Muscle of arm (tissue), 14 donors: ENCODE data around the gene MMP19. TPM values are rescaled to one million over a fixed set of nuclear protein-coding genes. Genes with fewer than 3 reads are reported as not detected.
"Not testable (repeated sequence)": the region's sequence is repeated elsewhere in the genome, so short reads cannot be mapped to it uniquely, and the experiment has no call there.

Source experiments
- DNase-seq: peaks from one replicate; pipeline ENCODE4 v3.0.0-alpha.2; 2013
- long read RNA-seq, 11 donors: transcript quantifications; one replicate each; lab custom pipeline, GENCODE V29; 2026
- polyA plus RNA-seq, 12 donors: library from polyadenylated mRNA; unstranded; fragments of 120-200 nt; gene quantifications; one replicate each; pipeline ENCODE4 v1.2.1, GENCODE V29; 2013; ENCODE audit not compliant: insufficient read length in 12 of 12

The MMP19 gene, protein sequence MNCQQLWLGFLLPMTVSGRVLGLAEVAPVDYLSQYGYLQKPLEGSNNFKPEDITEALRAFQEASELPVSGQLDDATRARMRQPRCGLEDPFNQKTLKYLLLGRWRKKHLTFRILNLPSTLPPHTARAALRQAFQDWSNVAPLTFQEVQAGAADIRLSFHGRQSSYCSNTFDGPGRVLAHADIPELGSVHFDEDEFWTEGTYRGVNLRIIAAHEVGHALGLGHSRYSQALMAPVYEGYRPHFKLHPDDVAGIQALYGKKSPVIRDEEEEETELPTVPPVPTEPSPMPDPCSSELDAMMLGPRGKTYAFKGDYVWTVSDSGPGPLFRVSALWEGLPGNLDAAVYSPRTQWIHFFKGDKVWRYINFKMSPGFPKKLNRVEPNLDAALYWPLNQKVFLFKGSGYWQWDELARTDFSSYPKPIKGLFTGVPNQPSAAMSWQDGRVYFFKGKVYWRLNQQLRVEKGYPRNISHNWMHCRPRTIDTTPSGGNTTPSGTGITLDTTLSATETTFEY
- 10 to 100 TPM in 1 of 12 donors, 1 to 10 TPM in 9, not detected in 2; 1.5 to 11.2 (median 2.3) TPM for polyA plus RNA-seq
- long read RNA-seq, donor 1: 0 reads
- long read RNA-seq, donor 2: 0 reads
- long read RNA-seq, donor 3: 0 reads
- long read RNA-seq, donor 4, partial matches to known transcripts: 8 of 8 reads
- long read RNA-seq, donor 4, other reads (novel, unspliced or antisense): 0 of 8 reads
- long read RNA-seq, donor 5: 0 reads
- long read RNA-seq, donor 6: 0 reads
- long read RNA-seq, donor 7: 0 reads
- long read RNA-seq, donor 8: 0 reads
- long read RNA-seq, donor 9, partial matches to known transcripts: 0 of 2 reads
- long read RNA-seq, donor 9, other reads (novel, unspliced or antisense): 0 of 2 reads
- long read RNA-seq, donor 10: 0 reads
- long read RNA-seq, donor 11: 0 reads

DNA sequence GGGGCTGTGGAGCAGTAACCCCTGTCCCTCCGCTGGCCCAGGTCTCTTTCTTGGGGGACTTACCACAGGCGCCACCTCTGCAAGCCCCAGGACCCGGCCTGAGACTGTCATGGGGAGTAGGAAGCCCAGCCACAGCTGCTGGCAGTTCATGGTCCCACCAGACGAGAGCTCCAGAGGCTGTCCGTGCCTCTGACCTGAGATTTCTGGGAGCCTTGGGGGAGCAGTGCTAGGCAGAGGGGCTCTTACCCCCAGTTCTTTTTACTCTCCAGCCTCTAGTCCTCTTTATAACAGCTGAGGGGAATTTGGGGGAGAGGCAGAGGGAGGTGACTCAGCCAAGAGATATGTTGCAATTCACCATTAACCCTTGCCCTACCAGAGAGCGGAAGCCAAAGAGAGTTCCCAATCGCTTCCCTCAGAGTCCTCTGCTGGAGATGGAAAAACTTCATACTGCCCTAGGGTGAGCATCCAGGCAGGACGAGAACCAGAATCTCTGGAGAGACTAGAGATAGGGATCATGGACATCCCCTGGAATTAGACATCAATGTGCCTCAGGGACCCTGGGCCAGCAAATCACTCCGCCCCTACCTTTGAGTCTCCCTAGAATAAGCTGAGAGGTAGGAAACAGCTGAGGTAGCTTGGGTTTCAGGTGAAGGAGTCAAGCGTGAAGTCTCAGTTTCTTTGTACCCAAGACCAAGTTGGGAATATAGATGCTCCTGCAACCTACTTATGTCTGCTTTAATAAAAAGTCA is at the start of gene MMP19:
Gene MMP19 (minus strand): TSS at position 256 of the 749 bp plus-strand sequence. CDS start 106 bp downstream, at position 150.
- peak; percentile 47 for DNase-seq

DNA sequence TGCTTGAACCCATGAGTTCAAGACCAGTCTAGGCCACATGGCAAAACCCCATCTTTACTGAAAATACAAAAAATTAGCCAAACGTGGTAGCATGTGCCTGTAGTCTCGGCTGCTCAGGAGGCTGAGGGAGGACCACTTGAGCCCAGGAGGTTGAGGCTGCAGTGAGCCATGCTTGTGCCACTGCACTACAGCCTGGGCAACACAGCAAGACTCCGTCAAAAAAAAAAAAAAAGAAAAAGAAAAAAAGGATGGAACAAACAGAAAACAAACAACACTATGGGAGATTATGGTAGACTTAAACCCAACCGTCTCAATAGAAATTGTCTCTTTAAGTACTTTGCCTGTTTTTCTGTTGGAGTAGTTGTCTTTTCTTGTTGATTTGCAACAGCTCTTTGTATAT is 48.6 kb upstream of the MMP19 start:
- no peak for DNase-seq

DNA sequence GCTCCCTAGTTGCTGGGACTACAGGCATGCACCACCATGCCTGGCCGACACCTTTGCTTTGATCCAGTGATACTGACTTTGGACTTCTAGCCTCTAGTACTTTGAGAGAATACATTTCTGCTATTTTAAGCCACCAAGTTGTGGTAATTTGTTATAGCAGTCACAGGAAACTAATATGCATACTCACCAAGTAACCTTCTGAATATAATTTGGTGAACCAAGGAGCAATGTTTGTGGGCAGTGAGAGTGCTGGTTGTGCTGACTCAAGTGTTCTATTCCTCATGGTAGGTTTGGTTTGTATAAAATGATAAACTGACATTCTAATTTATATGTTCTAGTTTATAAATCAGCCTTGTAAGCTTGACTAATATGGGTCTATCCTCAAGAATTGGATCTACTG is 42.4 kb upstream of the MMP19 start:
- DNase-seq: no peak

DNA sequence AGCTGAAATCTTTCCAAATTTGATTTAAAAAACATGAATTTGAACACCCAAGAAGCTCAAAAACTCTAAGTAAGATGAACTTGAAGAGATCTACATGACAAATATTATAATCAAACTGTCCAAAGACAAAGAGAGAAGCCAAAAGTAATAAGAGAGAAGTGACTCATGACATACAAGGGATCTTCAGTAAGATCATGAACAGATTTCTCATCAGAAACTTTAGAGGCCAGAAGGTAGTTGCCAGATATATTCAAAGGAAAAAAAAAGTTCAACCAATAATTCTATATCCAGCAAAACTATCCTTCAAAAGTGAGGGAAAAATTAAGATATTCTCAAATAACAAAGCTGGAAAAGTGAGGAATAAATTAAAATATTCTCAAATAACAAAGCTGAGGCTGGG is 35.1 kb upstream of the MMP19 start:
- no peak for DNase-seq

DNA sequence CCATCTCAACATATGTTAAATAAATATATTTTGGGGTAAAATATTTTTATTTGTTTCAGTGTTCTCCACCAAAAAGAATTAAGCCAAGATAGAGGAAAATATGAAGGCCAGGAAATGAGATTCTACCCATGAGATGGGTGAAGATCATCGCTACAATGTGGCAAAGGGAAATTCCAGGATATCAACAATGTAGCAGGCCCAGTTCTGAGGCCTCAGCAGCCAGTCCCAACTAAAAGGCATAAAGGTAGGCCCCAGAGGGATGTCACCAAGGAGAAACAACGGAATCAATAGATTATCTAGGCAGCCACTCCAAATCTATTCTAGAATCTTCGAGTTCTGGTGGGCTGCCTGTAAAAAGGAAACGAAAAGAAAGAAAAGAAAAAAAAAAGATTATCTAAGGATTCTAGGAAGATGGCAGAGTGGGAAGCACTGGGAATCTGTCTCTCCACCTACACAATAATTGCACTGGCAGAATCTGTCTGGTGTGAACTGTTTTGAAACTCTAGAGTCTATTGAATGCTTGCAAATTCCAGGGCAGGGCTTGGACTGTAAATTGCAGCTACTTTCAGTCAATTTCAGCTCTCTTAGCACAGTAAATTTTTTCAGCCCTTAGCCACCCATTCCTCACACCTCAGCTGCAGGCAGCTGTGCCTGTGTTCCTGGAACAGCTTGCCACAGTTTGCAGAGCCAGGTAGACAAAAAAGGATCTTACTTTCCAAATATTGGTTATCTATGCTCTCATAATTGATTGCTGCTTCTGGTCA is 33.1 kb upstream of the MMP19 start:
- no peak for DNase-seq

DNA sequence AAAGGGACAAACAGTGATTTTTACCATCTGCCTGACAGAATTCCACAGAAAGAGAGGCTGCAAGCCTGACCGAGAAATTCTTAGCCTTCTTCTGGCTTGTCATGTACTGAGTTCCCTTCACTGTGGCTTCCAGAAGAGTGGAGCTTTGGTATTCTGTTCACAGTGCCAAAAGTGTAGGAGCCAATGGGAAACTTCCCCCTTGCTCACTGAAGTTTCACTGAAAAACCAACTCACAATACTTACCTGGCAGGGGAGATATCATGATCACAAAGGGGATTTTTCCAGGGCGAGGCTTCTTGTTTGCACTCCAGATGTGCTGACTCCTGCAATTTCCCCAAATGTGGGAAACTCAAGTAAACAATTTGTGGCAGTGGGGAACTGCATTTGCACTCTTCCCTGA is 31.7 kb upstream of the MMP19 start:
- DNase-seq: peak; percentile 4

DNA sequence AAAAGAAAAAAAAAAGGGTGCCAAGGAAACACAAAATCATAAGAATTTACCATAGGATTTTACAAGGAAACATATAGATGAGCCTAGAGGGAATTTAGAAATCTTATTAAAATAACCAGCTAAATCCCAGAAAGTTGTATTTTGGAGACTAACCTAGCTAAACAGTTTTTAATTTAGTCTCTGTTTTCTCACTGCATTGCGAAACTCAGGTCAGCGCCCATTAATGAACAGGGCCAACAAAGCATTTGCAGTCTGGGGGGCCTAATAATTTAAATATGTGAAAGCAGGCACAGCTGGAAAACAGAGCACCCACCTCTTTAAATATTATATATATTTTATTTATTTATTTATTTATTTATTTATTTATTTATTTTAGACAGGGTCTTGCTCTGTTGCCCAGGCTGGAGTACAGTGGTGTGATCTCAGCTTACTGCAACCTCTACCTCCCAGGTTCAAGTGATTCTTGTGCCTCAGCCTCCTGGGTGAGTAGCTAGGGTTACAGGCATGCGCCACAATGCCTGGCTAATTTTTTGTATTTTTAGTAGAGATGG is 23.8 kb upstream of the MMP19 start:
- not testable (repeated sequence) for DNase-seq

DNA sequence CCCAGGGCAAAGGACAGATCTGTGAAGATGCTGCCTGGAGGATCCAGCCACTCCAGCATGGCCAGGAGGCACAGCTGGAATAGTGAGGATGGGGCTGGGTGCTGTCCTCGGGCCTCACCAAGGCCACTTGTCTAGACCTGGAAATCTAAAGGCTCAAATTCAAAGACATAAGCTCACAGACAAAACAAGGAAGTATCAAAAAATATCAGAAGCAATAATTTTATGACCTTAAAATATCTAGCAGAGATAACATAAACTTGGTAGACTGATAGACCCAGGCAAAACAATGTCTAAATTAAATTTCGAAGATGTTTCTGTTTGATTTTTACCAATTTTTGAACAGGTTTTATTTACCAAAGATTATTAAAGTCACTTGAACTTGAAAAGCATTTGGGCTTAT is 22.6 kb upstream of the MMP19 start:
- DNase-seq: no peak

DNA sequence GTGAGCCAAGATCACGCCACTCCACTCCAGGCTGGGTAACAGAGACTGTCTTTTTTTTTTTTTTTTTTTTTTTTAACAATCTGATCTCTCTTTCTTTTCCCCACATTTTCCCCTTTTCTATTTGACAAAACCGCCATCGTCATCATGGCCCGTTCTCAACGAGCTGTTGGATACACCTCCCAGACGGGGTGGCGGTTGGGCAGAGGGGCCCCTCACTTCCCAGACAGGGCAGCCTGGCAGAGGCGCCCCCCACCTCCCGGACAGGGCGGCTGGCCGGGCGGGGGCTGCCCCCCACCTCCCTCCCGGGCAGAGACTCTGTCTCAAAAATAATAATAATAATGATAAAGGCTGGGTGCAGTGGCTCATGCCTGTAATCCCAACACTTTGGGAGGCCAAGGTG is 20.2 kb upstream of the MMP19 start:
- not testable (repeated sequence) for DNase-seq

DNA sequence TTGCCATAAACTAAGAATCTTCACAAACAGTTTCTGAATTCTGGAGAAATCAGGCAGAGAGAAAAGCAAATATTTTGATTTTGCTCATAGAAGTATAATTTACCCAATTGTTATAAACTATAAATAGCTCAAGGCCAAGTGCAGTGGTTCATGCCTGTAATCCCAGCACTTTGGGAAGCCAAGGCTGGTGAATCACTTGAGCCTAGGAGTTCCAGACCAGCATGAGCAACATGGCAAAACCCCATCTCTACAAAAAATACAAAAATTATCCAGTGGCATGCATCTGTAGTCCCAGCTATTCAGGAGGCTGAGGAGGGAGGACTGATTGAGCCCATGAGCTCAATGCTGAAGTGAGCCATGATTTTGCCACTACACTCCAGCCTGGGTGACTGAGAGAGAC is 19.6 kb upstream of the MMP19 start:
- no peak for DNase-seq

DNA sequence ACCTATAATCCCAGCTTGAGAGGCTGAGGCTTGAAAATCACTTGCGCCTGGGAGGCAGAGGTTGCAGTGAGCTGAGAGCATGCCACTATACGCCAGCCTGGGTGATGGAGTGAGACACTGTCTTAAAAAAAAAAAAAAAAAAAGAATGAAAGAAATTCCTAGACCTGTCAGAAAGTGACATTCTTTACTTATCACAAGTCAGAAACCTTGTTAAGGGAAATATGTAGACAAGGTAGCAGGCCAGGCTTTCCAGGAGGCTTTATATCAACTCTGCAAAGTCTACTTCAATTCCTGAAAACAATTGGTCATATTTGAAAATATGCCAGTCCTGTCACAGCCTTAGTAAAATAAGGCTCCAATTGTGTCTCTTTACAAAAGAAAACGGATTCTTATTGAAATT is 19.1 kb upstream of the MMP19 start:
- DNase-seq: no peak

DNA sequence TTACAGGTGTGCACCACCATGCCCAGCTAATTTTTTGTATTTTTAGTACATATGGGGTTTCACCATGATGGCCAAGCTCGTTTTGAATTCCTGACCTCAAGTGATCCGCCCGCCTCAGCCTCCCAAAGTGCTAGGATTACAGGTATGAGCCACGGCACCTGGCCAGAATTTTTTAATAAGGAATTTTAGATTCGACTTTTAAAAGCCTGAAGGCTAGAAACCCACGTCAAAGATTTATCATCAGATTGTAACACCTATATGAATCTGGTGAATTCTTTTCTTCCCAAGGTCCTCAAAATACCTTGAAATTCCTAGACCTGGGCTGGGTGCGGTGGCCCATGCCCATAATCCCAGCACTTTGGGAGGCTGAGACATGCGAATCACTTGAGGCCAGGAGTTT is 18.7 kb upstream of the MMP19 start:
- no peak for DNase-seq

DNA sequence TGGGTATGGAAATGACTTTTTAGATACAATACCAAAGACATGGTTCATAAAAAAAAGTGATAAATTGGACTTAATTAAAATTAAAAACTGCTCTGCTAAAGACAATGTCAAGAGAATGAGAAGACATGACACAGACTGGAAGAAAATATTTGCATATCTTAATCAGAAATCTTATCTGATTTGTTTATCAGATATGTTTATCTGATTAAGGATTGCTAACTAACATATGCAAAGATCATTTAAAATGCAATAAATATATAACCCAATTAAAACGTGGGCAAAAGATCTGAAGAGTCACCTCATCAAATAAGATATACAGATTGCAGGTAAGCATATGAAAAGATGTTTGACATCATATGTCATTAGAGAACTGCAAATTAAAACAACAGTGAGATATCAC is 10.0 kb upstream of the MMP19 start:
- DNase-seq: no peak

DNA sequence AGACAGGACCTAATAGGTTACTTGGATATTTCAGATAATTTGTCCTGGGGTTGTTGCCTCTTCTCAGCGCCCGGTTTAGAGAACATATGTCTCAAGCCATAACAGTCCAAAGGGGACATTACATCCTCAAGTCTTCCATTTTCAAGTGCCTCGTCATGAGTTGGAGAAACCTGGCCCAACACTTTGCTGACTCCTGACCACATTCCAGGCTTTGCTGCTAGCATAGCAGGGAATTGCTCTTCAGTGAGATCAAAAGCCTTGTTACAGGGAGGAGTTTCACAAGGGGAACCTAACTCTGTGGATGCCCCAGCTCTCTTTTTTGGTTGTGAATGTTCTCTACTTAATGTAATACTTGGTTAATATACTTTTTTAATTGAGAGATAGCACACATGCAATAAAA is 8.2 kb upstream of the MMP19 start:
- no peak for DNase-seq

DNA sequence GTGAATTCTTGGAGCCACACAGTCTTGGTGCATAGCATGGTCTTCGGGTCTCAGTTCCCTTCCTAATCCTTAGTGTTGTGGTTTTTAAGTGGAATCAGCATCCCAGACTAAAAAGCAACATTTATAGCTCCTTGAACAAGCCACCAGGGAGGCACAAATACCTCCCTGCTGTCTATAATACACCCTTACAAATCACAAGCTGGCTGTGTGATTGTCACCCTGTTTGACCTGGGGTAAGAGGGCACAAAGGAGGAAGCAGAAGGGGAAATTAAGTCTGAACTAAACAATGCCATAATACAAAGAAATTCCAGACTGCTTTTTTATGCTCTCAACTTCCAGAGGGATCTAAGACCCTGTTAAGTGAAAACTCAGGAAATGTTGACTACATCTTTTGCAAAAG is 7.7 kb upstream of the MMP19 start:
- no peak for DNase-seq

DNA sequence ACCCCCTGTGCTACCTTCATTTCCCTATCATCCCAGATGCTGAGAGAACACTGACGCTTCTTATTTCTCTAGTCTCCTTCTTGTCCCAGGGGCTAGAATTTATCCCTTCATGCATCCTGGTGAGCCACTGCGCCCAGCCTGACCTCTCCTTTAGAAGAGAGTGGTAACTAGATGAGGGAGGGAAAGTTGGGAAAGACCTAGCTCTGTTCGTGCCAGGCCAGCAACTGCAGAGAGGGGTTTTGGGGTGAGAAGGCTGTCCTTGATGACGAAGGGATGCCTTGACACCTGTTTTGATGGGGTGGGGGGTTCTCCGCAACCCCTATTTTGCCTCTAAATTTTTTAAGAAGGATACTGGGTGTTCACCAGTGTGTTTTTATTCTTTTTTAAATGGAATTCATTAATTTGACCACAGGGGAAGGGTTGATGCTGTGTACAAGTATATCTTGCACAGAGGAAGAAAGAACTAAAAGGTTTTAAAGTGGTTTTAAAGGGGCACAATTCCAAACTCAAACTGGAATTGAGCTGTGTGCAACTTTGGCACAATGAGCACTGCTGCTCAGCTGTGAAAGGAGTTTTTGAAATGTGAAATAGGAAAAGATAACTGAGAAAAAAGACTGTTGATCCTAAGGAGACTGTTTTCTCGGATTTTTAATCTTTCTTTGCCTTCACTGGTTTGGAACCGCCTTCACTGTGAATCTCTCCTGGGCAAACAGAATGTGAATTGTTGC is 7.0 kb upstream of the MMP19 start:
- no peak for DNase-seq

DNA sequence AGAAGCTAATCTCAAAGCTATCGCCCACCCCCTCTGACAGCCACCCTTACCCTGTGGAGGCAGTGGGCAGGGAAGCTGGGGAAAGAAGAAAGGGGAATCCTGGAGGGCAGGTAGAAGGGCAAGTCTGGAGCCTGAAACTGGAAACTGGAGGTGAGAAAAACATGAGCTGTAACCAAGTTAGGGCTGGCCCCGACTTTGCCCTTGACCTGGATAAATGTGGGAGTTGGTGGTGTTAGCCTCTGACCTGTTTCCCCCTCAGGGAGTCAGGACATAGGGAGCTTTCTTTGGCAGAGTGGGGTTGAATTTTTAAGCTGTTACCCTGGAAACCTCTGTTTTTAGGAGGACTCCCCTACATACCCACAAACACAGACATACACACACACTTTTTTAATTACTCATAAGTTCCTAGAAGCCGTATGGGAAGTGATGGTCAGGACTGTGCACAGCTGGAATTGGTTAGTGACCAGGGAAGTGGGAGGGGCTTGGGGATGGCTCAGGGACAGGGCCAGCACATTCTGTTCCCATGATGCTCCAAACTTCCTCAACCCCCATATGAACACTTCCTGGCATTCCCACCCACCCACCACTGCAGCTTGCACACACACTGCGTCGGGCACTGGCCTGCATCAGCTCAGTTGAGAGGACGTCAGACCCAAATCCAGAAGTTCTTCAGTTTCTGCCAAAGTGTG is 5.0 kb upstream of the MMP19 start:
- peak; percentile 96 for DNase-seq

DNA sequence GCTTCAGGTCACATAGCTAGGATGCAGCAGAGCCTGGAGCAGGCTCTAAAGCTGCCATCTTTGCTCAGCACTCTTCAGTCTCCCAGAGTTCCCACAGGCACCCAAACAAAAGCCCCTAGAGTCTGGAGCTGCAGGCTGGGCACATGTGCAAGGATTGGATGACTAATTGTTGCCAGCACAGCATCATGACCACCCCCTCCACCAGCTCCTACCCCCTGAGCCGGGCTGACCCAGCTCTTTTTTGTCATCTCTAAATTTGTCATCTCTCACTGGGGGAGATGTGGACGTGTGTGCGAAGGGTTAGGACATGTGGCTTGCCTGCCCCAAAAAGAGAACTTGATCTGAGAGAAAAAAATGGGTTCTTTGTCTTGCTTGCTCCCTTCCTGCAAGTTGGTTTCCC is 4.3 kb upstream of the MMP19 start:
- DNase-seq: no peak

DNA sequence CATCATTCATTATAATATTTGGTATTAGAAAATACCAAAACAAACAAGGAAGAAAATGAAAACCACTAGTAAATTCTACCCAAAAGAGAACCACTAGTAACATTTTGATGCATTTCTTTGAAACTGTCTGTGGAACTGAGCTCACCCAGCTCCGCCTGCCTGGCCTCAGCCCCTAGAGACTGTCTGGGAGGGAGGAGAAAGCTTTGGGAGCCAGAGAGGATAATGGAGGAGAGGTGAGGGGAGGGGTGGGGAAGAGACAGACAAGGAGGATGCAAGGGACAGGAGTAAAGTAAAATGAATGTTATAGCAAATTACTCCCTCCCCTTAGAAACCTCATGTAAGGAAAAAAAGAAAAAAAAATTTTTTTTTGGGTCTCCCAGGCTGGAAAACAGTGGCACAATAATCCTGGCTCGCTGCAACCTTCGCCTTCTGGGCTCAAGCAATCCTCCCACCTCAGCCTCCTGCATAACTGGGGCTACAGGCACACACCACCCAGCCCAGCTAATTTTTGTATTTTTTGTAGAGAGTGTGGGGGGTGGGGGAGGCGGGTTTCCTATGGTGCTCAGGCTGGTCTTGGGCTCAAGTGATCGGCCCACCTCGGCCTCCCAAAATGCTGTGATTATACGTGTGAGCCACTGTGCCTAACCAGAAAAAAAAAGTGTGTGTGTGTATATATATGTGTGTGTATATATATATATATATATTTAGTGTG is 3.2 kb upstream of the MMP19 start:
- DNase-seq: peak; percentile 47
